ENCODE results near the gene PACSIN1.

GRCh38 chr6:34457382-34457741, 8.5 kb upstream of the PACSIN1 start:
- no peak for TF ChIP-seq CTCF (IDR thresholded peaks at IDR 0.05)
- TF ChIP-seq POLR2A (IDR thresholded peaks at IDR 0.05), result no peak
